Measurements from ENCODE around the gene ZFP91.

ZFP91 gene

GRCh38 chr11:58597486-58598144 lies 18.8 kb downstream of the ZFP91 start:
- no peak overlapping the region for H3K4me3 ChIP-seq (ENCODE audit: control insufficient read depth, low read depth, low read length)
- DNase-seq (ENCODE audit: low read depth) = no peak
- no peak for TF ChIP-seq CTCF (conservative IDR thresholded peaks at IDR 0.05; ENCODE audit: control insufficient read depth, insufficient read depth, low read depth, low read length)

- no peak for TF ChIP-seq CTCF (conservative IDR thresholded peaks at IDR 0.05; ENCODE audit: control insufficient read depth, insufficient read depth, low read depth, low read length)
- no peak overlapping the region for H3K4me3 ChIP-seq (ENCODE audit: control insufficient read depth, low read depth, low read length)
- no peak for DNase-seq (ENCODE audit: low read depth)
Observed at GRCh38 chr11:58600510-58600909, 21.6 kb downstream of the ZFP91 start.

- H3K4me3 ChIP-seq (ENCODE audit: control insufficient read depth, low read depth, low read length) = no peak overlapping the region
- no peak for DNase-seq (ENCODE audit: low read depth)
- TF ChIP-seq CTCF (conservative IDR thresholded peaks at IDR 0.05; ENCODE audit: control insufficient read depth, insufficient read depth, low read depth, low read length) = no peak
Observed at GRCh38 chr11:58606930-58607714, 28.3 kb downstream of the ZFP91 start.

- no peak overlapping the region for H3K4me3 ChIP-seq (ENCODE audit: control insufficient read depth, low read depth, low read length)
- DNase-seq (ENCODE audit: low read depth) = no peak
- no peak for TF ChIP-seq CTCF (conservative IDR thresholded peaks at IDR 0.05; ENCODE audit: control insufficient read depth, insufficient read depth, low read depth, low read length)
Observed at GRCh38 chr11:58608331-58608730, 29.5 kb downstream of the ZFP91 start.

- DNase-seq (ENCODE audit: low read depth) = no peak
- TF ChIP-seq CTCF (conservative IDR thresholded peaks at IDR 0.05; ENCODE audit: control insufficient read depth, insufficient read depth, low read depth, low read length) = no peak
- no peak overlapping the region for H3K4me3 ChIP-seq (ENCODE audit: control insufficient read depth, low read depth, low read length)
Observed at GRCh38 chr11:58609723-58610122, 30.9 kb downstream of the ZFP91 start.

- DNase-seq (ENCODE audit: low read depth) = no peak
- TF ChIP-seq CTCF (conservative IDR thresholded peaks at IDR 0.05; ENCODE audit: control insufficient read depth, insufficient read depth, low read depth, low read length) = no peak
- H3K4me3 ChIP-seq (ENCODE audit: control insufficient read depth, low read depth, low read length) = no peak overlapping the region
Observed at GRCh38 chr11:58613228-58613627, 34.4 kb downstream of the ZFP91 start.
